Aortic smooth muscle cell (primary cell): ENCODE measurements around the gene FRMPD2. TPM values are rescaled to one million over a fixed set of nuclear protein-coding genes. Genes with fewer than 3 reads are reported as not detected.

Source experiments
- total RNA-seq: library from RNA; depleted of rRNA; stranded (reverse); fragments of >200 nt; gene quantifications from 2 replicates; pipeline ENCODE4 v1.2.3, GENCODE V29; 2014

FRMPD2 gene, protein sequence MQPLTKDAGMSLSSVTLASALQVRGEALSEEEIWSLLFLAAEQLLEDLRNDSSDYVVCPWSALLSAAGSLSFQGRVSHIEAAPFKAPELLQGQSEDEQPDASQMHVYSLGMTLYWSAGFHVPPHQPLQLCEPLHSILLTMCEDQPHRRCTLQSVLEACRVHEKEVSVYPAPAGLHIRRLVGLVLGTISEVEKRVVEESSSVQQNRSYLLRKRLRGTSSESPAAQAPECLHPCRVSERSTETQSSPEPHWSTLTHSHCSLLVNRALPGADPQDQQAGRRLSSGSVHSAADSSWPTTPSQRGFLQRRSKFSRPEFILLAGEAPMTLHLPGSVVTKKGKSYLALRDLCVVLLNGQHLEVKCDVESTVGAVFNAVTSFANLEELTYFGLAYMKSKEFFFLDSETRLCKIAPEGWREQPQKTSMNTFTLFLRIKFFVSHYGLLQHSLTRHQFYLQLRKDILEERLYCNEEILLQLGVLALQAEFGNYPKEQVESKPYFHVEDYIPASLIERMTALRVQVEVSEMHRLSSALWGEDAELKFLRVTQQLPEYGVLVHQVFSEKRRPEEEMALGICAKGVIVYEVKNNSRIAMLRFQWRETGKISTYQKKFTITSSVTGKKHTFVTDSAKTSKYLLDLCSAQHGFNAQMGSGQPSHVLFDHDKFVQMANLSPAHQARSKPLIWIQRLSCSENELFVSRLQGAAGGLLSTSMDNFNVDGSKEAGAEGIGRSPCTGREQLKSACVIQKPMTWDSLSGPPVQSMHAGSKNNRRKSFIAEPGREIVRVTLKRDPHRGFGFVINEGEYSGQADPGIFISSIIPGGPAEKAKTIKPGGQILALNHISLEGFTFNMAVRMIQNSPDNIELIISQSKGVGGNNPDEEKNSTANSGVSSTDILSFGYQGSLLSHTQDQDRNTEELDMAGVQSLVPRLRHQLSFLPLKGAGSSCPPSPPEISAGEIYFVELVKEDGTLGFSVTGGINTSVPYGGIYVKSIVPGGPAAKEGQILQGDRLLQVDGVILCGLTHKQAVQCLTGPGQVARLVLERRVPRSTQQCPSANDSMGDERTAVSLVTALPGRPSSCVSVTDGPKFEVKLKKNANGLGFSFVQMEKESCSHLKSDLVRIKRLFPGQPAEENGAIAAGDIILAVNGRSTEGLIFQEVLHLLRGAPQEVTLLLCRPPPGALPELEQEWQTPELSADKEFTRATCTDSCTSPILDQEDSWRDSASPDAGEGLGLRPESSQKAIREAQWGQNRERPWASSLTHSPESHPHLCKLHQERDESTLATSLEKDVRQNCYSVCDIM (N-terminal part only)
- total RNA-seq, result not detected in 2 replicates

DNA sequence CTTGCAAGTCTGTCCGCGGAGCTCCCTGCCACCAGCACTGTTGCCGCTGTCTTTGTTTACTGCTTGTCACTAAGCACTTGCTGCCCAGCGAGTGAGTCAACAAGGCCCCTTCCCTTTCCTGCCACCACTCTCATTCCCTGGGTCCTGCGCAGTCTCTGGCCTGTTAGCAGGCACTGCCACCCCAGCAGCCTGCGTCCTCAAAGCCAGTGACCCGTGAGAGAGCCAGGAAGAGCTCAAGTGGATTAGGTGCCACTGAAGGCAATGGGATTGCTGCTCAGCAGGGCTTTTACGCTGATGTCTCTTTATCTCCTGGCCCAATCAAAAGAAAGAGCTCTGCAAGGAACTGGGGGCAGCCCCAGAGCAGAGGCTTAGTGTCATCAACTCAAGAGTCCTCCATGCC is at the start of gene FRMPD2:
Gene FRMPD2 (minus strand): TSS at position 61 of the 400 bp plus-strand sequence. CDS start 129 bp downstream, outside the sequence.

DNA sequence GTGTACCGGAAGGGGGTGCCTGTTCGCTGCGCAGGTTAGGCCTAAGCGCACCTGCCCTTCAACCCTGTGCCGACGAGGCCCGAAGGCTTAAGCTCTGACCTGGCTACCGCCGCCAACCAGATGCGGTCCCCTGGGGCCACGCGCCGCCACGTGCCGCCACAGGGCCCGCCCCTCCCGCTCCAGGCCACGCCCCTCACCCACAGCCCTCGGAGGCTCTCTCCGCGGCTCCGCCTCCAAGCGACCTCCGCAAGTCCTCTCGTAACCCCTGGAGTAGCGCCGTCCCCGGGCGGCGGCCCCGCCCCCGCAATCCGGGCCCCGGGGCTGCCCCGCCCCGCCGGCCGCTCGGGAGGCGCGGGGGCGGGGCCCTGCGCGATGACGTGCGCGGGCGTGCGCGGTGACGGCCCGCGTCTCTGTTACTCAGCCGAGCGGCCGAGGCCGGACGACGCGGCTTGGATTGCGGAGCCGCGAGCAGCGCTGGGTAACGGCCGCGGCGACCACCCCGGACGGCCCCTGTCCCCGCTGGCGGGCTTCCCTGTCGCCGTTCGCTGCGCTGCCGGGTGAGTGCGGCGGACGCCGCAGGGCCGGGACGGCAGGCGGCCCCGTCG is 31.9 kb upstream of the FRMPD2 start, which contains the start of gene MAPK8:
Gene MAPK8 (plus strand): TSS at position 413 of the 605 bp plus-strand sequence. CDS start 94,984 bp downstream, outside the sequence.

Other genes with a start within 250 kb of the FRMPD2 start
- gene MAPK8, start 32.0 kb upstream of the FRMPD2 start, total RNA-seq, result 23.8 and 30.6 TPM in 2 replicates